NT2/D1 (cell line): ENCODE measurements around the gene PAGE2B.

Experiments used
- SUZ12 ChIP-seq: IDR thresholded peaks from 2 replicates; pipeline ENCODE4 v1.6.1; 2011; ENCODE audit not compliant: insufficient read length, insufficient read depth; ENCODE audit errors: extremely low read depth
- YY1 ChIP-seq: IDR thresholded peaks from 2 replicates; pipeline ENCODE4 v1.6.1; 2011; ENCODE audit not compliant: insufficient read length, insufficient read depth

GRCh38 chrX:55119271-55119670 is 44.4 kb downstream of the PAGE2B start:
- TF ChIP-seq YY1 (no peak), SUZ12 (no peak)
